RWPE1 (cell line): ENCODE measurements around the gene FERMT3.
"Not testable (repeated sequence)": the region's sequence is repeated elsewhere in the genome, so short reads cannot be mapped to it uniquely, and the experiment has no call there.

ENCODE experiments used
- CTCF ChIA-PET: fragments of 350-600 bp; sonication (Branson Sonifier 250); formaldehyde crosslinking; extraction: SDS; loops from one replicate; lab custom pipeline; 2021; lab: Yijun Ruan, JAX
- POLR2A ChIA-PET: fragments of 400-600 bp; formaldehyde crosslinking; extraction: SDS; loops from one replicate; lab custom pipeline; 2020; ENCODE audit warnings: antibody characterized with exemption; ENCODE audit not compliant: low non-redundant PET; lab: Yijun Ruan, JAX
- DNase-seq: peaks from one replicate; pipeline ENCODE4 v3.0.0; 2012; ENCODE audit warnings: low spot score
- H3K27ac ChIP-seq: fragments of 450-650 bp; 2 replicates; pipeline ENCODE4 v1.5.1; 2017
- CTCF ChIP-seq: fragments of 450-650 bp; conservative IDR thresholded peaks from 2 replicates; pipeline ENCODE4 v1.5.1; 2017; ENCODE audit warnings: low read depth, mild to moderate bottlenecking

FERMT3 gene

GRCh38 chr11:64206457-64207255 lies at the start of gene FERMT3:
Gene FERMT3, plus strand, starts transcription at chr11:64206721. Its CDS starts 644 bp downstream, at chr11:64207365.
- DNase-seq = no peak

DNA sequence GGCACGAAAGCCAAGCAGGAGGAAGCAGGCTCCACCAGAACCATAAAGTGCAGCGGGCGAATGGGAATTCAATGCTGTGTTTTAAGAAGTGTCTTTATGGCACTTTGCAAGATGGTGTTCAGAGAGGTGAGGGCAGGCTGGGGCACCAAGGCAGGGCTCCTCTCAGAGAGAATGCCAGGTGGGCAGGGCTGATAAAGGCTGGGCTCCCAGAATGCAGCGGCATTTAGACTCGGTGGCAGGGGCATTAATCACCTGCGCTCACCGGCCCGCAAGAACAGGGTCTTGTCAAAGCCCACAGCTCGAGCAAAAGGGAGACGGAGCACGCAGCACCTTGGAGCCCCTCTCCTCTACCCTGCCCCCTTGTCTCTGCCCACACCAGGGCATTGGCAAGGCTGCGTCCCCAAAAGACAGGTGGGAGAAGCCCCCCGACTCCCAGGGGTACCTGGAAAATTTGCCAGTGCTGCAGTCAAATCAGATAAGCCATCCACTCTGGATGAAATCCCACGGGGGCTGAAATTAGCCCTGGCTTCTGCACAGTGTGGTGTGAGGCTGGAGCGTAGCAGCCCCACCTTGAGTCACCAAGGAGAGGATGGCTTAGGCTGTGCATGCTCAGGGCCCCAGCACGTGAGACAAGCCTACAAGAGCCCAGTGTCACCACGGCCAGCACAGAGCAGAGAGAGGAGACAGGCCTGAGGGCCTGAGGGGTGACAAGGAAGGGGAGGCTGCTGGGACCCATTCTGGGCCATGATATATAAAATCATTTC lies 48.7 kb upstream of the FERMT3 start:
- CTCF ChIA-PET = interaction anchor here (0.7 kb wide), 1 partner anchor 12 kb away, joined by 3 read pairs; no protein-coding TSS in a partner anchor
- POLR2A ChIA-PET = no interaction called here
- DNase-seq = no peak
- no peak overlapping the region; the same call in 1 of the 2 replicates for H3K27ac ChIP-seq
- TF ChIP-seq CTCF = no peak

More at GRCh38 chr11:64206457-64207255, at the start of gene FERMT3:
- ChIA-PET CTCF (interaction anchor here (0.6 to 0.9 kb wide), 5 partner anchors 94 to 397 kb away, joined by 3 to 5 read pairs (median 3); no protein-coding TSS in a partner anchor), POLR2A (interaction anchor here (1.1 kb wide), 1 partner anchor 94 kb away, joined by 3 read pairs; the partner anchor contains the start of gene CATSPERZ)
- no peak for TF ChIP-seq CTCF
- H3K27ac ChIP-seq = peak within 1 kb of the TSS; percentile 60

DNA sequence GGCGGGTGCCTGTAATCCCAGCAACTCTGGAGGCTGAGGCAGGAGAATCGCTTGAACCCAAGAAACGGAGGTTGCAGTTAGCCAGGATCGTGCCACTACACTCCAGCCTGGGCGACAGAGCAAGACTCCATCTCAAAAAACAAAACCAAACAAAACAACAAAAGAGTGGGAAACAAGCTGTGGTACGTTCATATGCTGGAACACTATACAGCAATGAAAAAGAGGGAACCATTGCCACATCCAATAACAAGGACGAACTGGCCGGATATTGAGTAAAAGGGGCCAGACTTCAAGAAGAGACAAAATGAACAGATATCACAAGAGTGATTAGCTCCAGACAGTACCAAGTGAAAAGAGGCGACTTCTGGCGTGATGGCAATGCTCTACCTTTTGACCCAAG lies 45.5 kb upstream of the FERMT3 start:
- no peak for DNase-seq
- TF ChIP-seq CTCF = no peak
- H3K27ac ChIP-seq = no peak overlapping the region
- CTCF ChIA-PET = interaction anchor here (0.6 kb wide), 1 partner anchor 163 kb away, joined by 4 read pairs; no protein-coding TSS in a partner anchor
- POLR2A ChIA-PET = no interaction called here

DNA sequence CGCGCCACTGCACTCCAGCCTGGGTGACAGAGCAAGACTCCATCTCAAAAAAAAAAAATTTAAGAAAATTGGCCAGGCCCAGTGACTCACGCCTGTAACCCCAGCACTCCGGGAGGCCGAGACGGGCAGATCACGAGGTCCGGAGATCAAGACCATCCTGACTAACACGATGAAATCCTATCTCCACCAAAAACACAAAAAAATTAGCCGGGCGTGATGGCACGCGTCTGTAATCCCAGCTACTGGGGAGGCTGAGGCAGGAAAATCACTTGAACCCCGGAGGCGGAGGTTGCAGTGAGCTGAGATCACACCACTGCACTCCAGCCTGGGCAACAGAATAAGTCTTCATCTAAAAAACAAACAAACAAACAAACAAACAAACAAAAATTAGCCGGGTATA lies 43.8 kb upstream of the FERMT3 start:
- POLR2A ChIA-PET, DNase-seq, CTCF ChIA-PET: not testable (repeated sequence)
- peak overlapping the region; percentile 82 for H3K27ac ChIP-seq

DNA sequence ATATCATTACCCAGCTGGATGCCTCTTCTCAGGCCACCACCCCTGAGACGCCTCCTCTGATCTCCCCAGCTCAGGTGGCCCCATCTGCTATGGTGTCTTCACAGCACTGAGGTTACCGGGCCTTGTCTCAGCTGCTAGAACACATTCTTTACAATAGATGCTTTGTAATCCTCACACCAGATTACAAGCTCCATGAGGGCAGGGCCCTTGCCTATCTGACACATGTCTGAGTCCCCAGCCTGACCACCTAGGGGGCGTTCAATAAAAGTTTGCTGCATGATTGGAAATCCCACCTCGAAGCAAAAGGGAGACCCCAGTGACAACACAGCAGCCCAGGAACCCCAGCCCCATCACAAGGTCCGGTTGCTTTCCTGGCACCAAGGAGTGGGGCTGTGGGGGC lies 42.6 kb upstream of the FERMT3 start:
- POLR2A ChIA-PET = interaction anchor here (0.6 kb wide), 1 partner anchor 11 kb away, joined by 3 read pairs; no protein-coding TSS in a partner anchor

More for the DNA sequence above, 42.6 kb upstream of the FERMT3 start:
- DNase-seq = no peak
- peak overlapping the region; percentile 82 for H3K27ac ChIP-seq
- no peak for TF ChIP-seq CTCF
- CTCF ChIA-PET = interaction anchor here (0.6 to 0.7 kb wide), 2 partner anchors 383 to 1014 kb away, joined by 3 to 4 read pairs; no protein-coding TSS in a partner anchor
